C4-2B (cell line): Measurements from ENCODE around the gene JUP.

Experiments used
- H3K27ac ChIP-seq: fragments of 450-650 bp; 2 replicates; pipeline ENCODE4 v1.5.1; 2017
- CTCF ChIP-seq: fragments of 450-650 bp; conservative IDR thresholded peaks from 2 replicates; pipeline ENCODE4 v1.5.1; 2017; ENCODE audit warnings: mild to moderate bottlenecking
- ZFX ChIP-seq: fragments of 450-650 bp; IDR thresholded peaks from 2 replicates; pipeline ENCODE4 v1.6.1; 2017

The JUP gene

GRCh38 chr17:41711669-41712400, 74.7 kb downstream of the JUP start, which contains the start of gene GAST:
Gene GAST, plus strand, starts transcription at chr17:41712331. Its CDS starts 3,106 bp downstream, at chr17:41715437.
- H3K27ac ChIP-seq: no peak within 1 kb of the TSS
- no peak for TF ChIP-seq CTCF
- no peak for TF ChIP-seq ZFX

GRCh38 chr17:41710472-41711090, 75.9 kb downstream of the JUP start:
- H3K27ac ChIP-seq: no peak overlapping the region
- TF ChIP-seq CTCF (no peak), ZFX (no peak)

- no peak for TF ChIP-seq CTCF
- TF ChIP-seq ZFX: no peak
- H3K27ac ChIP-seq: no peak overlapping the region
Measured at GRCh38 chr17:41707803-41708669, 78.5 kb downstream of the JUP start.

- no peak overlapping the region for H3K27ac ChIP-seq
- TF ChIP-seq CTCF (no peak), ZFX (no peak)
Measured at GRCh38 chr17:41705271-41705991, 81.1 kb downstream of the JUP start.
